NCI-H2081 (cell line): ENCODE measurements around the gene BYSL.
"Not testable (repeated sequence)": the region's sequence is repeated elsewhere in the genome, so short reads cannot be mapped to it uniquely, and the experiment has no call there.

Experiments
- DNase-seq, 2 experiments: peaks; one replicate each; lab custom pipeline; 2025; lab: John Stamatoyannopoulos, UW

Gene BYSL

GRCh38 chr6:41942067-41942851 is 21.0 kb downstream of the BYSL start:
- no peak for DNase-seq

GRCh38 chr6:41942882-41943281 is 21.6 kb downstream of the BYSL start:
- not testable (repeated sequence) for DNase-seq

GRCh38 chr6:41943456-41943855 is 22.2 kb downstream of the BYSL start:
- DNase-seq: no peak

- no peak for DNase-seq
Observed at GRCh38 chr6:41947581-41948220, 26.4 kb downstream of the BYSL start.

- DNase-seq: no peak
Observed at GRCh38 chr6:41954668-41955067, 33.4 kb downstream of the BYSL start.

- no peak for DNase-seq
Observed at GRCh38 chr6:41955412-41955811, 34.1 kb downstream of the BYSL start.

GRCh38 chr6:41957117-41957516 is 35.8 kb downstream of the BYSL start:
- DNase-seq: no peak

- no peak for DNase-seq
Observed at GRCh38 chr6:41958022-41958856, 36.9 kb downstream of the BYSL start.

GRCh38 chr6:41960028-41960427 is 38.7 kb downstream of the BYSL start:
- no peak for DNase-seq

GRCh38 chr6:41963371-41963770 is 42.1 kb downstream of the BYSL start:
- DNase-seq: no peak

- no peak for DNase-seq
Observed at GRCh38 chr6:41964201-41964887, 43.0 kb downstream of the BYSL start.

GRCh38 chr6:41965429-41966213 is 44.3 kb downstream of the BYSL start:
- no peak for DNase-seq

GRCh38 chr6:41966214-41966920 is 45.1 kb downstream of the BYSL start:
- no peak for DNase-seq

GRCh38 chr6:41966961-41967311 is 45.6 kb downstream of the BYSL start:
- no peak for DNase-seq

- no peak for DNase-seq
Observed at GRCh38 chr6:41967312-41968287, 46.3 kb downstream of the BYSL start.

- no peak for DNase-seq
Observed at GRCh38 chr6:41970436-41970846, 49.1 kb downstream of the BYSL start.

- no peak for DNase-seq
Observed at GRCh38 chr6:41972826-41973225, 51.5 kb downstream of the BYSL start.

- DNase-seq: no peak
Observed at GRCh38 chr6:41974281-41974825, 53.1 kb downstream of the BYSL start.

GRCh38 chr6:41975276-41975675 is 54.0 kb downstream of the BYSL start:
- DNase-seq: no peak
